Mucosa of rectum (tissue), 2 donors: ENCODE measurements around the gene CRYL1.

Experiments
- H3K27ac ChIP-seq, 2 donors: one replicate each; pipeline ENCODE4 v1.7.0; 2013; ENCODE audit warnings: inconsistent platforms in 2 of 2, low read depth in 2 of 2, low read length in 2 of 2
- H3K27me3 ChIP-seq, 2 donors: one replicate each; pipeline ENCODE4 v1.7.0; 2013; ENCODE audit warnings: low read length in 2 of 2; ENCODE audit not compliant: control insufficient read depth in 2 of 2, insufficient read depth in 2 of 2
- H3K36me3 ChIP-seq, 2 donors: one replicate each; pipeline ENCODE4 v1.7.0; 2013; ENCODE audit warnings: low read length in 2 of 2; ENCODE audit not compliant: control insufficient read depth in 2 of 2, insufficient read depth in 2 of 2
- H3K4me1 ChIP-seq, 2 donors: one replicate each; pipeline ENCODE4 v1.7.0; 2013; ENCODE audit warnings: low read length in 2 of 2, mild to moderate bottlenecking in 1 of 2; ENCODE audit not compliant: control insufficient read depth in 2 of 2, insufficient read depth in 2 of 2
- H3K4me3 ChIP-seq, 2 donors: one replicate each; pipeline ENCODE4 v1.7.0; 2013; ENCODE audit warnings: low read length in 2 of 2
- H3K9ac ChIP-seq, 2 donors: one replicate each; pipeline ENCODE4 v1.7.0; 2013; ENCODE audit warnings: low read length in 2 of 2, low read depth in 1 of 2, mild to moderate bottlenecking in 1 of 2
- H3K9me3 ChIP-seq, 2 donors: one replicate each; pipeline ENCODE4 v1.7.0; 2013; ENCODE audit warnings: low read length in 2 of 2; ENCODE audit not compliant: control insufficient read depth in 2 of 2
- donor health status: healthy.
- donor health status: Normal muscosa, but diverticular disease.

Gene CRYL1

GRCh38 chr13:20416223-20416745, 109.4 kb downstream of the CRYL1 start:
- Histone ChIP-seq H3K9me3 (no peaks in the 10 kb centered on the region), H3K27me3 (no peaks in the 10 kb centered on the region), H3K27ac (no peak overlapping the region), H3K9ac (no peak overlapping the region), H3K36me3 (peaks cover 0 to 9% of the 10 kb centered on the region in 2 donors), H3K4me3 (no peak overlapping the region), H3K4me1 (peaks cover 3 to 5% of the 10 kb centered on the region in 2 donors)

GRCh38 chr13:20415694-20416107, 110.0 kb downstream of the CRYL1 start:
- Histone ChIP-seq H3K36me3 (peaks cover 0 to 9% of the 10 kb centered on the region in 2 donors), H3K9me3 (no peaks in the 10 kb centered on the region), H3K4me3 (no peak overlapping the region), H3K27ac (no peak overlapping the region), H3K27me3 (no peaks in the 10 kb centered on the region), H3K9ac (no peak overlapping the region), H3K4me1 (peaks cover 3 to 5% of the 10 kb centered on the region in 2 donors)

GRCh38 chr13:20415306-20415679, 110.4 kb downstream of the CRYL1 start:
- H3K9me3 ChIP-seq, result no peaks in the 10 kb centered on the region
- H3K4me1 ChIP-seq, result peaks cover 3 to 5% of the 10 kb centered on the region in 2 donors
- H3K27ac ChIP-seq, result no peak overlapping the region
- H3K27me3 ChIP-seq, result no peaks in the 10 kb centered on the region
- H3K4me3 ChIP-seq, result peak overlapping the region in 1 of 2 donors; percentile 18
- H3K9ac ChIP-seq, result no peak overlapping the region
- peaks cover 0 to 9% of the 10 kb centered on the region in 2 donors for H3K36me3 ChIP-seq

- H3K9ac ChIP-seq, result no peak overlapping the region
- peaks cover 0 to 9% of the 10 kb centered on the region in 2 donors for H3K36me3 ChIP-seq
- H3K4me3 ChIP-seq, result peak overlapping the region in 1 of 2 donors; percentile 18
- no peaks in the 10 kb centered on the region for H3K27me3 ChIP-seq
- H3K9me3 ChIP-seq, result no peaks in the 10 kb centered on the region
- peaks cover 0 to 5% of the 10 kb centered on the region in 2 donors for H3K4me1 ChIP-seq
- H3K27ac ChIP-seq, result no peak overlapping the region
These were observed 110.9 kb downstream of the CRYL1 start for GRCh38 chr13:20414546-20415305.

- Histone ChIP-seq H3K27me3 (no peaks in the 10 kb centered on the region), H3K9me3 (no peaks in the 10 kb centered on the region), H3K4me1 (peaks cover 0 to 5% of the 10 kb centered on the region in 2 donors), H3K4me3 (no peak overlapping the region), H3K27ac (no peak overlapping the region), H3K36me3 (peaks cover 0 to 14% of the 10 kb centered on the region in 2 donors), H3K9ac (no peak overlapping the region)
These were observed 112.8 kb downstream of the CRYL1 start for GRCh38 chr13:20412691-20413355.

DNA sequence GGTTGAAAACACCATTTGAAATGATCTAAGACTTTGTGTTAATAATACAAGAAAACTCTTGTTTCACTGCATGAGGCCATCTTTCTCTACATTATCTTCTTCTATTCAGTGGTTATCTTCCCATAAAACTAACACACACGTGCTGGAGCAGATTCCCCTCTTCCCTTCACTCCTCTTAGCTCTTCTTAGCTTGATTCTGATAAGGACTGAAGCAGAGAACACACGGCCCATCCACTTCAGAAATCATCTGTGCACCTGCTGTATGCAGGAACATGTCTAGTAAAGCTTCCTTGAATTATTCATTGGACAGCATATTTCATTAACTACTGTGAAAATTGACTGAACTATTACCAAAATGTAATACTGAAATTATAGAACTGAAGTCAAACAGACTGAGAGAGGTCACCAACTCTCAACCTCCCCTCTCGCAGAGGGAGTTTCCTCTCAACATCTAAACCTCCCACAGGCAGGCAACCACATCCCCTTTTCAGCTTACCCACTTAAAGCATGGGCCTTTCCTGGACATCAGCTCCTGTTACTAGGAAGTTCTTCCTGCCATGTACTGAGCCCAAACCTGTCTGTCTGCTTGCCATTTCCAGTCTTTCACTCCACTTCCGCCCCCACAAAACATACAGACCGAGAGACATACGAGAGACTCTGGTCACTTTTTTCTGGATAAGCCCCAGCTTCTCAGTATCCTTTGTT, 113.9 kb downstream of the CRYL1 start:
- H3K9ac ChIP-seq, result no peak overlapping the region
- peaks cover 0 to 7% of the 10 kb centered on the region in 2 donors for H3K36me3 ChIP-seq
- H3K27me3 ChIP-seq, result no peaks in the 10 kb centered on the region
- H3K4me1 ChIP-seq, result peaks cover 0 to 5% of the 10 kb centered on the region in 2 donors
- H3K4me3 ChIP-seq, result no peak overlapping the region
- H3K27ac ChIP-seq, result no peak overlapping the region
- H3K9me3 ChIP-seq, result no peaks in the 10 kb centered on the region

- Histone ChIP-seq H3K27ac (no peak overlapping the region), H3K4me3 (no peak overlapping the region), H3K36me3 (peaks cover 0 to 7% of the 10 kb centered on the region in 2 donors), H3K9me3 (no peaks in the 10 kb centered on the region), H3K9ac (no peak overlapping the region), H3K4me1 (peaks cover 0 to 5% of the 10 kb centered on the region in 2 donors), H3K27me3 (no peaks in the 10 kb centered on the region)
These were observed 114.9 kb downstream of the CRYL1 start for GRCh38 chr13:20410726-20411125.

DNA sequence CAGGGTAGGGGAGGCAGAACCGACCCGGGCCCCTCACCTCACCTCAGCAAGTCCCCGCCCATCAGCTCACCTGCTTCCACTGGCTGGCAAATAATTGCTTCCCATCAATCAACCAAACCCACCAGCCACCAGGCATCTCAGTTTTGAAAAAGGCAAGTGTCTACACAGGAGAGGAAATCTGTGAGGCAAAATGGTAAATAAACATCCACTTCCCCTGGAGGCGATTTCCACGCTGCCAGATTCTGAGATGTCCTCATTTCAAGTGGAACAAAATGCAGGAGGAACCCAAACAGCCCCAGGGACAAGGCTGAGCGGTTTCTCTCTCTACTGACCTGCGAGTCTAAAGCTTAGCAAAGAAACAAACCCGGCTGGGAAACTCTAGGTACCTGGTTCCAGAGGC, 117.5 kb downstream of the CRYL1 start:
- H3K9me3 ChIP-seq, result no peaks in the 10 kb centered on the region
- no peaks in the 10 kb centered on the region for H3K4me1 ChIP-seq
- no peak overlapping the region for H3K27ac ChIP-seq
- H3K36me3 ChIP-seq, result peaks cover 8 to 20% of the 10 kb centered on the region in 2 donors
- H3K27me3 ChIP-seq, result no peaks in the 10 kb centered on the region
- no peak overlapping the region for H3K9ac ChIP-seq
- no peak overlapping the region for H3K4me3 ChIP-seq

- no peaks in the 10 kb centered on the region for H3K27me3 ChIP-seq
- H3K4me3 ChIP-seq, result no peak overlapping the region
- H3K9me3 ChIP-seq, result no peaks in the 10 kb centered on the region
- H3K36me3 ChIP-seq, result peaks cover 8 to 21% of the 10 kb centered on the region in 2 donors
- H3K4me1 ChIP-seq, result no peaks in the 10 kb centered on the region
- no peak overlapping the region for H3K9ac ChIP-seq
- H3K27ac ChIP-seq, result no peak overlapping the region
These were observed 117.9 kb downstream of the CRYL1 start for GRCh38 chr13:20407759-20408158.

DNA sequence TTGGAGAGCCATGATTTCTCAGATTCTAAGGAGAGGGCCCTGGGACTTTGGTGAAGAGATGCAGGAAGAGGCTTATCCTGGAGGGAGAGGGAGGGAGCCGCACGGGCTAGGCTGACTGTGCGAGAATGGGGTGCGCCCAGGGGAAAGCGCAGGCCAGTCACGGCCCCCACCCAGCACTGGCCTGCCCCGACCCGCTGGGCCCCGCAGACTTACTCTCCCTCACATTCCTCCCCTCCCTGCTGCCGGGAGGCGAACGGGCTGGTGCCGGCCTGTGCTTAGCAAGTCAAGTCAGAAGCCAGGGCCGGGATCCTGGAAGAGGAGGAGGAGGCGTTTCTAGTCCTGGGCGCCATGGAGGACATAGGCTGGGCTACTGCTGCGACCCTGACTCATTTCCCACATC, 120.0 kb downstream of the CRYL1 start:
- no peak overlapping the region for H3K27ac ChIP-seq
- no peaks in the 10 kb centered on the region for H3K9me3 ChIP-seq
- no peaks in the 10 kb centered on the region for H3K4me1 ChIP-seq
- peaks cover 8 to 20% of the 10 kb centered on the region in 2 donors for H3K36me3 ChIP-seq
- no peak overlapping the region for H3K9ac ChIP-seq
- no peak overlapping the region for H3K4me3 ChIP-seq
- no peaks in the 10 kb centered on the region for H3K27me3 ChIP-seq
